Astrocyte of the cerebellum (primary cell): ENCODE data around the gene SMIM41.

Source experiments
- DNase-seq: peaks from one replicate; pipeline ENCODE4 v3.0.0-alpha.2; 2011; ENCODE audit warnings: low read depth
- H3K4me3 ChIP-seq: 2 replicates; pipeline ENCODE4 v1.5.1; 2011; ENCODE audit warnings: mild to moderate bottlenecking, low read depth, low read length, moderate library complexity
- in situ Hi-C: cut with HindIII; loops from 2 replicates; pipeline ENCODE4 v1.10.0; 2017; ENCODE audit warnings: low sequenced_read_pairs
- TF ChIP-seq, protein P1 (sequence below): IDR thresholded peaks from 2 replicates; pipeline ENCODE4 v1.5.1; 2012; ENCODE audit warnings: low read length, low read depth, moderate library complexity, mild to moderate bottlenecking; ENCODE audit errors: missing control alignments

Gene SMIM41

DNA sequence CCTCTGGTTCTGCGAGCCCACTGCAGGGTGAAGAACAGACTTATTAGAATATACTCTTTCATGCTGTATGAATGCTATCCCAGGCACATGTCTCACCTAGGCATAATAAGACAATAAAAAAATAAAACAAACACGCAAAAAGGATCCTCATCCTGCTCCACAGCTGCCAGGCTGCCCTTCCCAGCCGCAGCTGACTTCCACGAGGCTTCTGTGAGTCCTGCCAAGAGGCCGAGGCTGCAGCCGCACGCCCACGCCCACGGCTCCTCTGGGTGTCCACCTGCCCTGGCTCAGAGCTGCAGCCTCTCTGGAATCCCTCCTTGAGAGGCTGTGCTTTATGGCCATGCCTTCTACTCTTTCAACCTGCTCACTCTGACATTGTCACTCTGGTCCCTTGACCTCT is 6.9 kb downstream of the SMIM41 start:
- TF ChIP-seq, protein P1, sequence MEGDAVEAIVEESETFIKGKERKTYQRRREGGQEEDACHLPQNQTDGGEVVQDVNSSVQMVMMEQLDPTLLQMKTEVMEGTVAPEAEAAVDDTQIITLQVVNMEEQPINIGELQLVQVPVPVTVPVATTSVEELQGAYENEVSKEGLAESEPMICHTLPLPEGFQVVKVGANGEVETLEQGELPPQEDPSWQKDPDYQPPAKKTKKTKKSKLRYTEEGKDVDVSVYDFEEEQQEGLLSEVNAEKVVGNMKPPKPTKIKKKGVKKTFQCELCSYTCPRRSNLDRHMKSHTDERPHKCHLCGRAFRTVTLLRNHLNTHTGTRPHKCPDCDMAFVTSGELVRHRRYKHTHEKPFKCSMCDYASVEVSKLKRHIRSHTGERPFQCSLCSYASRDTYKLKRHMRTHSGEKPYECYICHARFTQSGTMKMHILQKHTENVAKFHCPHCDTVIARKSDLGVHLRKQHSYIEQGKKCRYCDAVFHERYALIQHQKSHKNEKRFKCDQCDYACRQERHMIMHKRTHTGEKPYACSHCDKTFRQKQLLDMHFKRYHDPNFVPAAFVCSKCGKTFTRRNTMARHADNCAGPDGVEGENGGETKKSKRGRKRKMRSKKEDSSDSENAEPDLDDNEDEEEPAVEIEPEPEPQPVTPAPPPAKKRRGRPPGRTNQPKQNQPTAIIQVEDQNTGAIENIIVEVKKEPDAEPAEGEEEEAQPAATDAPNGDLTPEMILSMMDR = no peak
- in situ Hi-C loops = no loop called here

DNA sequence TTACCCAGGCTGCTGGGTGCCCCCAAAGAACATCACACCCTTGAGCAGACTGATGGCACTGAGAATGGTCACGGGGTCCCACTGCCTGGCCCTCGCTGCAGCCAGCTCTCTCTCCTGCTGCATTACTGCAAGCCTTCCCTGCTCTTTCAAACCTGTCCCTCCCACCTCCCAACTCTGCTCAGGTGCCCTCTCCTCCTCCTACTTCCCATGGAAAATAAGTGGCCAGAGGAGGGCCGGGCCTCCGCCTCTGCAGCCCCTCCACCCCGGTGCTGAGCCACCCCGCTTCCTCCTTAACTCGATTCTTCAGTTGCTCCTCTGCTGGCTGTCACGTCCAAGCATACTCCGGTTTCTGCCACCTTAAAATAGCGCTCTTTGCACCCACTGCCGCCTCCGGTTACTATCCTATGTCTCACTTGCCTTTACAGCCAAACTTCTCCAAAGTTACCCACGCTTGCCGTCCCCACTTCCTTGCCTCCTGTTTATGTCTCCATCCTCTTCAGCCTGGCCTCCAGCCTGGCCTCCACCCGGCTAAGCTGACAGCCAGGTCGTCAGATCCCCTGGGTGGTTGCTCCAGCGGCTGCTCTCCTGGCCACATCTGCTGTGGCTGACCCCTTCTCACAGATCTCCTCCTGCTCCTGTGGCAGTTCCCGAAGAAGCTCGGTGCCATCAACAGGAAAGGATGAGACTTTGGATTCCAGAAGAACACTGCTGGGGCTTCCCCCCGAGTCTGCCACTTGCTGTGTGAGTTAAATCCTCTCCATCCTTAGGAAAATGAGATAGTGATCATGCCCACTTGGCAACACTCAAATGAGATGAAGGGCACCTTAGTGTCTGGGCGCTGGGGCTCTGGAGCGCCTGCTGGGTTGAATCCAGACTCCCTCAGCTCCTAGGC is 7.7 kb downstream of the SMIM41 start:
- TF ChIP-seq, protein P1 = no peak
- DNase-seq = no peak
- H3K4me3 ChIP-seq = no peak overlapping the region
- in situ Hi-C loops = no loop called here

More for the DNA sequence above, 6.9 kb downstream of the SMIM41 start:
- DNase-seq = no peak
- no peak overlapping the region for H3K4me3 ChIP-seq

DNA sequence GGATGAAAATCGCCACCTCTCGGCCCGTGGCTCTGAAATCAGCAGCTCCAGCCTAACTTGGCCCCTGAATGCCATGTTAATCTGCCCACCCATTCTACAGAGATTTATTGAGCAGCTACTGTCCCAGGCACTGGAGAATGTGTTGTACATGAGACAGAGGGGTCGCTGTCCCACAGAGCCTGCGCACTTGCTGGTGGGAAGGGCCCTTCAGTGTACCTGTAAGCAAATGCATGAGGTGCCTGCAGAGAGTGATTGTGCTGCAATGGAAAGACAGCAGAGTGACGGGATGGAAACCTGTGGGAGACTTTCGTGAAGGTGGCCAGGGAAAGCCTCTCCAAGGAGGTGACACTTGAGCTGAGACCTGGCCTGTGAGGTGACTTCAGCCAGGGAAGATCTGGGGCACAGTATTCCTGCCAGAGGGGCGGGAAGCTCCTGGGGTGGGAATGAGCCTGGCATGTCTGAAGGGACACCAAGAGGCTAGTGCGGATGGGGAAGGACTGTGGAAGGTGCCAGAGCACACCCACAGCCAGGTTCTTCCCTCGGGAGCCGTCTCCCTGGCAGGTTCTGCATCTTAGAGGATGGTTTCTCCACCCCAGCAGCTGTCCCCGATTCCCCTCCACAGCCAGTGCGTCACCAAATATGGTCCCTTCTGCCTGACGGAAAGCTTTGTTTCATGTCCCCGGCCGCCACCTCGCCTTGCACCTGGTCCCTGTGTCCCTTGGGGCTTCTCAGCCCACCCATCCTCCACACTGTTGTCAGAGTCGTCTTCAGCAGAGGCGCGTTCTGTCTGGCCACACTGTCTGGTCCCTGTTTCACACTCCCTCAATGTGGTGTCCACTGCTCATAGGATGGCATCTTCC is 8.7 kb downstream of the SMIM41 start:
- no peak overlapping the region for H3K4me3 ChIP-seq
- in situ Hi-C loops = no loop called here
- TF ChIP-seq, protein P1 = no peak
- no peak for DNase-seq

DNA sequence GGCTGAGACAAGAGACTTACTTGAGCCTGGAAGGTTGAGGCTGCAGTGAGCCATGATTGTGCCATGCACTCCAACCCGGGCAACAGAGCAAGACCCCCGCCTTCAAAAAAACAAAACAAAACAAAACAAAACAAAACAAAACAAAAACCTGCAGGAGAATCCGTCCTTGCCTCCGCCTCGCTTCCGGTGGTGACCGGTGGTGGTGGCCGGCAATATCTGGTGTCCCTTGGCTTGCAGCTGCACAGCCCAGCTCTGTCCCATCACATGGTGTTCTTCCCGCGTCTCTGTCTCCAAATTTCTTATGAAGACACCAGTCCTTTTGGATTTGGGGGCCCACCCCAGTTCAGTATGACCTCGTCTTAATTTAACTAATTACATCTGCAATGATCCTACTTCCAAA is 10.0 kb downstream of the SMIM41 start:
- H3K4me3 ChIP-seq = no peak overlapping the region
- DNase-seq = no peak
- in situ Hi-C loops = no loop called here
- TF ChIP-seq, protein P1 = no peak

DNA sequence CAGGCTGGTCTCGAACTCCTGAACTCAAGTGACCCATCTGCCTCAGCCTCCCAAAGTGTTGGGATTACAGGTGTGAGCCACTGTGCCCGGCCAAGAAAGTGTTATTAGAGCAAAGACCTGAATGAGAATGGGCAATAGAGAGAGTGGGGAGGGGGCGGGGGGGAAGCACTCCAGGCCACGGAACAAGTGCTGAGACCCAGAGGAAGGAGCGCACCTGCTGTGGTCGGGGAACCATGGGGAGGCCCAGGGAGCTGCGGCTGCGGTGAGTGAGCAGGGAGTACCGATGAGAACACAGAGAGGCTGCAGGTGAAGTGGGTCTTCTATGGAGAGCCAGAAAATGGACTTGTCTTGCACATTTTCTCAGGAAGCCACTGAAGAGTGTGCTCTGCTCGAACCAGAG is 10.8 kb downstream of the SMIM41 start:
- no peak overlapping the region for H3K4me3 ChIP-seq
- no peak for DNase-seq
- TF ChIP-seq, protein P1 = no peak
- in situ Hi-C loops = loop anchor here (5.0 kb wide), 2 partner anchors 47 to 58 kb away; no protein-coding TSS in a partner anchor

DNA sequence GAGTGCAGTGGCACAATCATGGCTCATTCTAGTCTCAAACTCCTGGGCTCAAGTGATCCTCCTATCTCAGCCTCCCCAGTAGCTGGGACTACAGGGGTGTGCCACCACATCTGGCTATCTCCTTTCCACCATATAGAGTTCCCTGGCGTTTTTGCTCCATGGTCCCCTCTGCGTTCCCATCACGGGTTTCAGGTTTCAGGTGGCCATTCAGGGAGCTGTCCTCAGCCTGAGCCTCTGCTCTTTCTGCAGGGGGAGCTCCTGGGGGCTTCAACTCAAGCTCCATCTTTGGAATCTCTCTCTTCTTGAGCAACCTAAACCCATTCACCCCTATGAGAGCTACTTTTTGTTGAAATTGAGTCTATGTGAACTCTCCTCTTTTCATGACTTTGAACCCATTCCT is 11.6 kb downstream of the SMIM41 start:
- no peak for DNase-seq
- TF ChIP-seq, protein P1 = no peak
- no peak overlapping the region for H3K4me3 ChIP-seq
- in situ Hi-C loops = loop anchor here (5.0 kb wide), 2 partner anchors 46 to 59 kb away; no protein-coding TSS in a partner anchor
